Activated T-cell treated with anti-CD3 and anti-CD28 coated beads, Interleukin-2, amount 50 U/mL, for 4 hours (primary cell): ENCODE data around the gene SST. TPM values are rescaled to one million over a fixed set of nuclear protein-coding genes. Genes with fewer than 3 reads are reported as not detected.
A peak's percentile ranks its signal among the peaks of the same experiment; 100 is the strongest.
"Not testable (repeated sequence)": the region's sequence is repeated elsewhere in the genome, so short reads cannot be mapped to it uniquely, and the experiment has no call there.

Source experiments
- ATAC-seq, 2 donors: fragments of 200-7000 bp; cut with Tn5 transposase; one replicate each; pipeline ENCODE4 v1.10.0; 2021
- DNase-seq: peaks from one replicate; pipeline ENCODE4 v3.0.0-alpha.2; 2020
- H3K27me3 Mint-ChIP-seq: one replicate; pipeline ENCODE4 v1.8.0; 2021; ENCODE audit warnings: low read depth, mixed read lengths
- H3K36me3 Mint-ChIP-seq: one replicate; pipeline ENCODE4 v1.8.0; 2022; ENCODE audit warnings: mixed read lengths; ENCODE audit not compliant: insufficient read depth
- H3K4me1 Mint-ChIP-seq: one replicate; pipeline ENCODE4 v1.8.0; 2021; ENCODE audit warnings: low read depth, mixed read lengths
- H3K4me3 Mint-ChIP-seq: one replicate; pipeline ENCODE4 v1.8.0; 2021; ENCODE audit warnings: mild to moderate bottlenecking, moderate library complexity, mixed read lengths
- H3K9me3 Mint-ChIP-seq: one replicate; pipeline ENCODE4 v1.8.0; 2021; ENCODE audit warnings: mixed read lengths
- total RNA-seq, 3 donors: library from RNA; stranded (reverse); gene quantifications; one replicate each; pipeline ENCODE4 v1.2.1, GENCODE V29; 2021

The SST gene
- total RNA-seq, 3 donors from 2014 or later = not detected

DNA sequence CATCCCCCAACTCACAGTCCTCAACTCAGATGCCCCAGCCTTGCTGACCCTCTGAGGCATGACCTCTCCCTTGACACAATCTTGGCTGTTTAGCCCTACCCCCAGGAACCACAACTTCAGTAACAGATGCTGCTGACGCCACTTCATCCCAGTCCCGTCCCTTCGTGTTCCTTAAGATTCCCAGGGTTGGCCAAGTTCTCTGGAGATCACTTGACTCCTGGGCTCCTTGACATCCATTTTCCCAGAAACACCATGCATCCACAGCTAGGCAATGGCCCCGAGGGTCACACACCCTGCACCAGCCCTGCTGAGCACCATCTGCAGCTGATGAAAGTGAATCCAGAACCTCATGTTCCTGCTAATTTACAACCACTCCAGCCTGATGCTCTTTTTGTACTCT lies 25.3 kb upstream of the SST start:
- Mint-ChIP-seq H3K36me3 (no peaks in the 10 kb centered on the region), H3K4me1 (no peaks in the 10 kb centered on the region), H3K4me3 (no peak overlapping the region), H3K9me3 (no peaks in the 10 kb centered on the region), H3K27me3 (peaks cover 26% of the 10 kb centered on the region)
- no peak for ATAC-seq
- no peak for DNase-seq

DNA sequence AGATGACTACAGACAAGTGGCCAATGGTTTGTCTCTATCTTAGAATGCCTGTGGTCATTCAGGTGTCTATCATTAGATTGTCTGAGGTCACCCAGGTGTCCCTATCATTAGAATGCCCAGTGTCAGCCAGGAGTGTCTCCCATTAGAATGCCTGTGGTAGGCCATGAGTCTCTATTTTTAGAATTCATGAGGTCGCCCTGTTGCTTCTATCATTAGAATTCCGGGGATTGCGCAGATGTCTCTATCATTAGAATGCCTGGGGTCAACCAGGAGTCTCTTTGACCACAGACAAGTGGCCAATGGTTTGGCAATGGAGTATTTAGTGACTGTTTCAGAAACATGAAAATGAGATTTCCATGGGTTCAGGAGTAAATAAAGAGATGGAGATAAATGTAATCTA lies 24.6 kb upstream of the SST start:
- Mint-ChIP-seq H3K4me3 (no peak overlapping the region), H3K9me3 (no peaks in the 10 kb centered on the region), H3K27me3 (peaks cover 29% of the 10 kb centered on the region), H3K36me3 (no peaks in the 10 kb centered on the region), H3K4me1 (no peaks in the 10 kb centered on the region)
- no peak for ATAC-seq
- DNase-seq = no peak

DNA sequence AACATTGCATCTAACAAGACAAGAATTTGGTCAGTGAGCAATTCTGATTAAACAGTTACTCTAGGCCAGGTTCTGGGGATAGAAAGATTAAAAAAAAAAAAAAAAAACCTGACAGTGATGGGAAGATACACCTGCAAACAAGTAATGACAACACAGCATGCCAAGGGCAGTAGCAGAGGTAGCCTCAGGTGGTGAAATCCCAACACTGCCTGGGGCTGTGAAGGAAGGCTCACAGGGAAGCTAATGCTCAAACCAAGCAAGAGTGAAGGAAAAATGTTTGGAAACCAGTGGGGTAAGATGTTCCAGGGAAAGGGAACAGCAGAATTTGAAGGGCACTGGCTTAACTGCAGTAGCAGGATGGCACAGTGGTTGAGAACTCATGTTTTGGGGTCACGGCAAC lies 23.2 kb upstream of the SST start:
- DNase-seq (no peak), ATAC-seq (no peak)
- no peak overlapping the region for H3K4me3 Mint-ChIP-seq
- H3K9me3 Mint-ChIP-seq = no peaks in the 10 kb centered on the region
- H3K36me3 Mint-ChIP-seq = no peaks in the 10 kb centered on the region
- peaks cover 34% of the 10 kb centered on the region for H3K27me3 Mint-ChIP-seq
- H3K4me1 Mint-ChIP-seq = no peaks in the 10 kb centered on the region

DNA sequence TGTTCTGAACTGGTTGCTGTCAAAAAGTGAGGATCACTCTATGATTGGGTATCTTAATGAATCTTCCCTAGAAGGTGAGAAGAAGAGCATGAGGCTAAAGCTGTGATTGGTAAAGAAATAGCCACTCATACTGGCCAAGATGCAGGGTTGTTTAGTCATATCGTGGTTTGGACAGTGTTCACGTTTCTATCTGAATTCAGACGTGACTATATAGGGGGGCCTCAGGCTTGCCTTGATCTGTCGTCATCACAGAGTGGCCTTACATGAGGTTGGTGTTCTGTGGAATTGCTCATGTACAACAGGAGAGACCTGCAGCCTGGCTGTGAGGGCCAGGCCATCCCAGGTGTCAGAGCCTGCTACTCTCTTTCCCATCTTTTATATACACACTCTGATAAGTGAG lies 19.8 kb upstream of the SST start:
- H3K4me3 Mint-ChIP-seq = no peak overlapping the region
- peaks cover 42% of the 10 kb centered on the region for H3K27me3 Mint-ChIP-seq
- no peaks in the 10 kb centered on the region for H3K4me1 Mint-ChIP-seq
- DNase-seq = no peak
- ATAC-seq = no peak
- H3K36me3 Mint-ChIP-seq = no peaks in the 10 kb centered on the region
- peaks cover 16% of the 10 kb centered on the region for H3K9me3 Mint-ChIP-seq

DNA sequence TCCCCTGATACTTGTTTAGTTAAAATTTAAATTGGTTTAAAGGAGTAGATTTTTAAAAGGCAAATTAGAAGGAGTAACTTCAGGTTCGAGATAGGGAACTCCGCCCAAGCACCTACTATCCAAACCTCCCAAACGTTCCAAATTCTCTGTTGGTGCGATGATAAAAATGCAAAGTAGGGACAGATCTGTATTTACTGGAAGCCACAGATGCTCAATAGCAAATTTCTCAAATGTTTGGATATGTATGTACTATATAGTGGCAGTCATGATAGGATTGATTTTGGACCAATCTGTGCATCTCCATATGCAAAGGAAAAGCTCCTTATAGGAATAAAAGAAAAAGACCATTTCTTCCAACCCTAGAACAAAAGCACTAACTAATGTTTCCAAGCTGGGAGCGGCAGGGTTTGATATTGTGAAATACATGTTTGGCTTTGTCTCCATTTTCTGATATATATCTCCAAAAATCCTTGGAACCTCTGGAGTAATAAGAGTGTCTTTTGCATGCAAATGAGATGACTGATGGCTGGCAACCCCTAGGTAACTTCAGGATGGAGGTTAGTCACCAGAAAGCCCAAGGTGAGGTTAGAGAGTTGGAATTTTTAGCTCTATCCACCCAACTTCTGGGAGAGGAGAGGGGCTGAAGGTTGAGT lies 16.6 kb upstream of the SST start:
- Mint-ChIP-seq H3K4me3 (no peak overlapping the region), H3K36me3 (no peaks in the 10 kb centered on the region), H3K9me3 (peaks cover 19% of the 10 kb centered on the region), H3K4me1 (peaks cover 4% of the 10 kb centered on the region), H3K27me3 (peaks cover 35% of the 10 kb centered on the region)
- DNase-seq (no peak), ATAC-seq (no peak)

DNA sequence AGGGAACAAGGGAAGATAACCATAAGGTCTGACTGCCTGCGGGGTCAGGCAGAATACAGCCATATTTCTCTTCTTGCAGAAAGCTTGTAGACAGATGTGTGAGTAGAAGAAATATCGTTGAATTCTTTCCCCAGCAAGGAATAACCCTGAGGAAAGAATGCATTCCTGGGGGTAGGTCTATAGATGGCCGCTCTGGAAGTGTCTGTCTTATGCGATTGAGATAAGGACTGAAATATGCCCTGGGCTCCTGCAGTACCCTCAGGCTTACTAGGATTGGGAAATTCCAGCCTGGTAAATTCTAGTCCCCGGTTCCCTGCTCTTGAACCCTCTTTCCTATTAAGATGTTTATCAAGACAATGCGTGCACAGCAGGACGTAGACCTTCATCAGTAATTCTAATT lies 15.8 kb upstream of the SST start:
- no peak for DNase-seq
- H3K4me1 Mint-ChIP-seq = peaks cover 4% of the 10 kb centered on the region
- peaks cover 32% of the 10 kb centered on the region for H3K27me3 Mint-ChIP-seq
- H3K9me3 Mint-ChIP-seq = peaks cover 19% of the 10 kb centered on the region
- no peaks in the 10 kb centered on the region for H3K36me3 Mint-ChIP-seq
- no peak for ATAC-seq
- no peak overlapping the region for H3K4me3 Mint-ChIP-seq

DNA sequence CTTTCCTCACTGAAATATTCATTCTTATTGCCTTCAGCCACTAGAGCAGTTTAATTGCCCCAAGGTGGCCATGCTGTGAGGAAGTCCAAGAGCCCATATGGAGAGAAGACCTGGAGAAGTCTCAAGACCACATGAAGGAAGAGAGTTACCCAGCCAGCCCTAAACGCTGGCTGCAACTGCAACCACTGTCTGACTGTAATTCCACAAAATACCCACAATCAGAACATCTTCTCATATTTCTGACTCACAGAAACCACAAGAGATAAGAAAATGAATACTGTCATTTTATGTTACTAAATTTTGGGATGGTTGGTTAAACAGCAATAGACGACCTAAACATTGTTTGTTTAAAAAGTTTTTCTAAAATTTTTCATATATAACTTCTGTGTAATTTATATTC lies 14.7 kb upstream of the SST start:
- peak; percentile 84 to 89 for ATAC-seq

DNA sequence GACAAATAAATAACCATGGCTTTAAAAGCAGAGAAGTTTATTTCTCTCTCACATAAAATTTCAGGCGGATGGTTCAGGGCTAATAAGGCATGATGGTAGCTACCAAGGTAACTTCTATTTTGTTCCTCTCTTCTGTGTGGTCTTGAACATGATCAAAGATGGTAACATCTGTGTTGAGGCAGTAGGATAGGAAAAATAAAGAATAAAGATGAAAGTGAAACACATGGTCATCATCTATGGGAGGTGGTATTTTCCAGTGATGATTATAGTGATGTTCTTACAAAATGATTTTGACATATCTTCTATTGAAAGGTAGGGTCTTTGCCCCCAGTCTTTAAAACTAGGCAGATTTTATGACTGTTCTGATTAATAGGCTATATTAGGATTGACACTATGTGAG lies 14.2 kb upstream of the SST start:
- H3K36me3 Mint-ChIP-seq = no peaks in the 10 kb centered on the region
- peak in 1 of 2 donors; percentile 36 for ATAC-seq
- peaks cover 19% of the 10 kb centered on the region for H3K9me3 Mint-ChIP-seq
- DNase-seq = no peak
- H3K4me1 Mint-ChIP-seq = peaks cover 4% of the 10 kb centered on the region
- H3K4me3 Mint-ChIP-seq = no peak overlapping the region
- peaks cover 36% of the 10 kb centered on the region for H3K27me3 Mint-ChIP-seq

More for the DNA sequence above, 14.7 kb upstream of the SST start:
- Mint-ChIP-seq H3K9me3 (peaks cover 19% of the 10 kb centered on the region), H3K36me3 (no peaks in the 10 kb centered on the region), H3K4me1 (peaks cover 4% of the 10 kb centered on the region), H3K27me3 (peaks cover 34% of the 10 kb centered on the region), H3K4me3 (no peak overlapping the region)
- DNase-seq = no peak

DNA sequence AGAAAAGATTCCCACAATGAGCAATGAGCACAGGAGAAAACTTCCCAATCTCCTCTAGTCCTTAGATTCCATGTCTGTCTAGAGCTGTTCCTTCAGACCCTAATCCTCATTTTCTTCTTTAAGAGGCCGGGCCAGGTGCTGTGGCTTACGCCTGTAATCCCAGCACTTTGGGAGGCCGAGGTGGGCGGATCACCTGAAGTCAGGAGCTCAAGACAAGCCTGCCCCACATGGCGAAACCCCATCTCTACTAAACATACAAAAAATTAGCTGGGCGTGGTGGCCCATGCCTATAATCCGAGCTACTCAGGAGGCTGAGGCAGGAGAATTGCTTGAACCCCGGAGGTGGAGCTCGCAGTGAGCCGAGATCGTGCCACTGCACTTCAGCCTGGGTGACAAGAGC lies 11.6 kb upstream of the SST start:
- not testable (repeated sequence) for H3K4me1 Mint-ChIP-seq, H3K36me3 Mint-ChIP-seq, ATAC-seq, DNase-seq, H3K4me3 Mint-ChIP-seq
- Mint-ChIP-seq H3K9me3 (peaks cover 16% of the 10 kb centered on the region), H3K27me3 (peaks cover 35% of the 10 kb centered on the region)

DNA sequence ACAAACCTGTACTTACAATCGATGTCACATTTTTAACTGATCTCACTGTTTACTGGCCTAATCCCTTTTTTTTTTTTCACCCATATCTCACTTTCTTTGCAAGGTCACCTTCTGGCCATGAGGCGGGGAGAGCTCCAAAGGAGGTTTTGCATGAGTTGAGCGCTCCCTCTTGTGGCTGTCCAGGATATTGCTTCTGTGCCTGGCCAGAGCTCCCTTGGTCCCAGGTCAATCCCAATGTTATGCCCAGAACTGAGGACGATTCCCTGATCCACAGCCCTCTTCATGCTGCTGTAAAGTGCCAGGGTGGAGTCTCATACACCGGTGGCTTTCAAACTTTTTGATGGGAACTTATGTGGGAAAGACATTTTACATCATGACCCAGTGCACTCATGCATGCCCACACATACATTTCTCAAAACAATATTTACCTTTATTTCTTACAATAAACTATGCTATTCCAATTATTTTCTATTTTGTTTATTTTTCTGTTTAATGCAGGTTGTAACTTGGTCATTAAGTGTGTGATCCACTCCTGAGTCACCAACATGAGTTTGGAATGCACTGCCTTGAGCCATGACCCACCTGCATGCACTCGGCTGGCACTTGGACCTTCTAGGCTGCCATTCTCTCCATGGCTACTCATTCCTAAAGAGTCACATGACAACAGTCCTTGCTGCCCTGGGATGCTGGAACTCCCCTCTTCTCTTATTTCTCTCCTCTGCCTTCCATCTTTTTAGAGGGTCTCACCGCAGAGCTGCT lies 9.6 kb upstream of the SST start:
- Mint-ChIP-seq H3K9me3 (peaks cover 3% of the 10 kb centered on the region), H3K4me1 (peaks cover 4% of the 10 kb centered on the region), H3K36me3 (no peaks in the 10 kb centered on the region), H3K4me3 (no peak overlapping the region), H3K27me3 (peaks cover 42% of the 10 kb centered on the region)
- ATAC-seq (peak in 1 of 2 donors; percentile 71), DNase-seq (peak; percentile 53)

DNA sequence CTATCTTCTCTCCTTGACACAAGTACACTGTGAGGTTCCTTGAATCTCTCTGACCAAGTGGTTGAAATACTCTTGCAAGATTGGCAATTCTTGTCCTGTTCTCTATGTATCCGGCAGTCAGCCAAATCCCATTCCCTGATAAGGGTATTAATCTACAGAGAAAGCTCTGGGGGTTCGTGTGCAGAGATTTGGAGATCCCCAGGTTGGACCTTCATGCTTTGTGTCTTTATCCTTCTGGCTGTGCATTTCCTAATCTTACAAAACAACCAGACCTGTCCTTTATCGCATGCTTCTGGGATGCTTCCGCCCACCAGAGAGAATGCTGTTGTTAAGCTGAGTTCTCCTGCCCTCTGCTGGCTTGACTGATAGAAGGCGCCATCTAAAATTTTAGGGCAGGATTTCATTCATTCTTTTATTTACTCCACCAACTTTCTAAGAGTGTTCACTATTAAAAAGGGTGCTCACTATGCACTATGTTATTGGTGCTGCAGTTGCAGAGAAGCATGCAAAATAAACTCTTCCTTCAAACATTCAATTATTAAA lies 8.6 kb upstream of the SST start:
- no peak overlapping the region for H3K4me3 Mint-ChIP-seq

DNA sequence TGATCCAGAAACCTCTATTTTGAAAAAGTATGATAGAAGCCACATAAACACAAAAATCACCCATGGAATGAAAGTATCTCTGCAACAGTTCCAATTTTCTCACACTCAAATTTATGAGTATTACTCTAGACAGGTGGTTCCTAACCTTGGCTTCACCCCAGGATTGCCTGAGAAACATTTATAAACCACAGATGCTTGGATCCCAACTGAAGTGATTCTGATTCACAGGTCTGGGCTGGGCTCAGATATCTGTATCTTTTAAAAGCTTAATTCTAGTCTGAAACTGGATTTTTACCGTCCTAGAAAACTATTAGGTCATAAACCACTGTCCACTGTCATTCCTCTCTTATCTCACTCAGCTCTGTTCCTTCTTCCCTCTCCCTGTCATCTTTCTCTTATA lies 7.4 kb upstream of the SST start:
- Mint-ChIP-seq H3K36me3 (no peaks in the 10 kb centered on the region), H3K9me3 (no peaks in the 10 kb centered on the region), H3K4me3 (no peak overlapping the region), H3K27me3 (peaks cover 48% of the 10 kb centered on the region), H3K4me1 (no peaks in the 10 kb centered on the region)
- DNase-seq = no peak
- no peak for ATAC-seq

More for the DNA sequence above, 8.6 kb upstream of the SST start:
- H3K9me3 Mint-ChIP-seq = no peaks in the 10 kb centered on the region
- no peaks in the 10 kb centered on the region for H3K36me3 Mint-ChIP-seq
- no peaks in the 10 kb centered on the region for H3K4me1 Mint-ChIP-seq
- DNase-seq (no peak), ATAC-seq (peak; percentile 37 to 46)
- H3K27me3 Mint-ChIP-seq = peaks cover 50% of the 10 kb centered on the region

DNA sequence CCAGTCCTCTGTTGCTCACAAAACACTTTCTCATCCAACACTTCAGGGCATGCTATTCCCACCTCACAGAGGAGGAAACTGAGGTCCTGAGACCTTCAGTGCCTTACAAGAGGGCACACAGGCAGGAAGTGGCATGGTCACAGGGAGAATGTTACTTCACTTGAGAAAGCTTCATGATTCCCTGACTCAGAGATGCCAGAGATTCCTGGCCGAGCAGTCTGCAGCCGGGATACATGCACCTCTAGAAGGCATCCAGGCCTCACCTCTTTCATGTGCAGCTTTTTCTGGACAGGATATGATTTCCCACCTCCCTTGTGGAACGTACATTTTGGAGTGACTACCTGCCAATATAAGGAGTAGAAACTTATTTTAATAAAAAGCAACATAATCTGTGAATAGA lies 2.8 kb upstream of the SST start:
- H3K27me3 Mint-ChIP-seq = peaks cover 58% of the 10 kb centered on the region
- H3K4me3 Mint-ChIP-seq = no peak overlapping the region

DNA sequence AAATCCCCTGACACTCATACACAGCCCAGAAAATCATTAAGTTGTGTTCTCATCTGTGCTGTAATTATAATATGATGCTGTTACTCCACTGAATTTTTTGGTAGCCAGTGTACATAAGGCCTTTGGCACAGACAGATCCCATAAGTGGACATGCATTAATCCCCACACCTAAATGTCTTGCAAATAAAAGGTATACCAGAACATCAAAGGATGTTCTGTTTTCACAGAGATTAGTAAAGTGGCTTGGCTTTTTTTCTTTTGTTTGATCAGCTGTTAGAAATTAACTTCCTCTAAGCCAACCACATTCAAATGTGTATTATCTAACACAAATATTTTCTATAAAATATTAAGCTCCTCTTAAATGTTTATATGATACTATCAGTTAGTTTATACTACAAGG lies 2.7 kb downstream of the SST start:
- Mint-ChIP-seq H3K4me3 (no peak overlapping the region), H3K27me3 (peaks cover 46% of the 10 kb centered on the region), H3K4me1 (no peaks in the 10 kb centered on the region), H3K36me3 (no peaks in the 10 kb centered on the region), H3K9me3 (no peaks in the 10 kb centered on the region)
- DNase-seq (no peak), ATAC-seq (no peak)

More for the DNA sequence above, 2.8 kb upstream of the SST start:
- DNase-seq (no peak), ATAC-seq (no peak)
- no peaks in the 10 kb centered on the region for H3K4me1 Mint-ChIP-seq
- H3K9me3 Mint-ChIP-seq = no peaks in the 10 kb centered on the region
- H3K36me3 Mint-ChIP-seq = no peaks in the 10 kb centered on the region
